IPS-NIHi11 (cell line): ENCODE measurements around the gene WDR18.

ENCODE experiments used
- DNase-seq: peaks from one replicate; pipeline ENCODE4 v3.0.0; 2012; ENCODE audit warnings: mixed read lengths, low spot score

The WDR18 gene

GRCh38 chr19:1042689-1043511 lies 58.8 kb downstream of the WDR18 start:
- peak; percentile 15 for DNase-seq
